ENCODE results near the gene OSBPL9. TPM values are rescaled to one million over a fixed set of nuclear protein-coding genes. Genes with fewer than 3 reads are reported as not detected.
A peak's percentile ranks its signal among the peaks of the same experiment; 100 is the strongest.

The OSBPL9 gene
- total RNA-seq, 1 donor from 2014 or later, result 91.2 TPM

DNA sequence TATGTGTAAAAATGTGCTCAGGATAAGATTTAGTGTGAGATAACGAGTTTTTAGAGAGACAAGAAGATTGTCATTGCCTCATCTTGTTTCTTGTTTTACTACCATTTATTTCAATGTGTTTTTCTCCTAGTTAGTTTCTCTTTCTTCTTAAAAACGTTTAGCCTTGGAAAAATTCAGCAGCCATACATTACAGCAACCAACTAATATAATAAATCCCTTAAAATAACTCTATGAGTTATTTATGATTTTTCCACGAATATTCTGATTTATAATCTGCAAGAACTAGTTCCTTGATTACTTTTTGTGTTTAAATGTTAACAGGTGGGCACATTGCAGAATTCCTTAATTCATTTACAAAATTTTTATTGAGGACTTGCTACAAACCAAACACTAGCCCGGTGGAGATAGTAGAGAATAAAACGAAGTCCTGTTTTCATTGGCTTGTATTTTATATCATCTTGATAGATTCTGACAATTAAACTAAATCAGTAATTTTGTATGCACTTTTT is 118.9 kb downstream of the OSBPL9 start:
- Mint-ChIP-seq H3K36me3 (ENCODE audit: low read depth, unreplicated experiment) (no peaks in the 10 kb centered on the region), H3K4me1 (ENCODE audit: unreplicated experiment) (peaks cover 27% of the 10 kb centered on the region), H3K9me3 (ENCODE audit: unreplicated experiment) (no peaks in the 10 kb centered on the region), H3K27ac (ENCODE audit: unreplicated experiment) (no peak overlapping the region), H3K4me3 (ENCODE audit: unreplicated experiment) (no peak overlapping the region), H3K27me3 (ENCODE audit: unreplicated experiment) (no peaks in the 10 kb centered on the region)
- DNase-seq (ENCODE audit: low spot score), result no peak
- TF ChIP-seq CTCF (IDR thresholded peaks at IDR 0.05; ENCODE audit: unreplicated experiment), result no peak

DNA sequence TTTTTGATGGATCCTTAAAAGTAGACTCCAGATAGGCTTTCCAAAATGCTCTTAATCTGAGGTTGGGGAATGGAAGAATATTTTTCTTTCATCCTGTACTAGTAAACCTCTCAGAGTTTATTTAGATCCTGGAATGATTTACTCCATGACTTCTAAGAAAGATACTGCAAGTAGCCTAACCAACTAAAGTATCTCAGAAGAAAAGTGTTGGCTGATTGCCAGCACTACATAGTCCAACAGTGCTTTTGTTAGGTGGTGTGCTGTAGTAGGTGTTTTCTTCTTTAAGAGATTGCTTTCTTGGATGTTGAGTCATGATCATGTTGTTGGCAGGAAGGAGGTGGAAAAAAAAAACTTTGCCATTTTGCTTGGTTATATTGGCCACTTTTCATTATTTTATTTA is 119.8 kb downstream of the OSBPL9 start:
- H3K9me3 Mint-ChIP-seq (ENCODE audit: unreplicated experiment), result no peaks in the 10 kb centered on the region
- peaks cover 25% of the 10 kb centered on the region for H3K4me1 Mint-ChIP-seq (ENCODE audit: unreplicated experiment)
- no peak overlapping the region for H3K4me3 Mint-ChIP-seq (ENCODE audit: unreplicated experiment)
- no peak overlapping the region for H3K27ac Mint-ChIP-seq (ENCODE audit: unreplicated experiment)
- no peak for TF ChIP-seq CTCF (IDR thresholded peaks at IDR 0.05; ENCODE audit: unreplicated experiment)
- no peak for DNase-seq (ENCODE audit: low spot score)
- H3K36me3 Mint-ChIP-seq (ENCODE audit: low read depth, unreplicated experiment), result no peaks in the 10 kb centered on the region
- peaks cover under 1% of the 10 kb centered on the region for H3K27me3 Mint-ChIP-seq (ENCODE audit: unreplicated experiment)

DNA sequence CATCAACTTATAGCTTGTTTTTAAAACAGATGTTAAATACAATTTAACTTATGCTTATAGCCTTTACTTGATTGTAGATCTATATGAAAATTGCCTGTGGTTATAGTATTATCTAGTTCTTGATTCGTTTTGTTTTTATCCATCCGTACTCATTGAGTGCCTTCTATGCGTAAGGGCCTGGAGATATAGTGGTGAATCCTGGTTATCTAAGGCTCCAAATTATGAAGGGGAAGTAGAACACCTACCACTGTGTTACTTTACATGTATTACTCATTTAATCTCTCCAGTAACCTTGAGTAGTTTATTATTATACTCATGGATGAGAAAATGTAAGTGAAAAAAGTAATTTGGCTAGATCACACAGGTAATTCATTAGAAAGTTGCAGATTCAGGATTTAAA is 121.8 kb downstream of the OSBPL9 start:
- H3K36me3 Mint-ChIP-seq (ENCODE audit: low read depth, unreplicated experiment), result no peaks in the 10 kb centered on the region
- DNase-seq (ENCODE audit: low spot score), result no peak
- no peak for TF ChIP-seq CTCF (IDR thresholded peaks at IDR 0.05; ENCODE audit: unreplicated experiment)
- H3K9me3 Mint-ChIP-seq (ENCODE audit: unreplicated experiment), result no peaks in the 10 kb centered on the region
- no peak overlapping the region for H3K4me3 Mint-ChIP-seq (ENCODE audit: unreplicated experiment)
- peaks cover 21% of the 10 kb centered on the region for H3K4me1 Mint-ChIP-seq (ENCODE audit: unreplicated experiment)
- peaks cover 1% of the 10 kb centered on the region for H3K27me3 Mint-ChIP-seq (ENCODE audit: unreplicated experiment)
- H3K27ac Mint-ChIP-seq (ENCODE audit: unreplicated experiment), result no peak overlapping the region

DNA sequence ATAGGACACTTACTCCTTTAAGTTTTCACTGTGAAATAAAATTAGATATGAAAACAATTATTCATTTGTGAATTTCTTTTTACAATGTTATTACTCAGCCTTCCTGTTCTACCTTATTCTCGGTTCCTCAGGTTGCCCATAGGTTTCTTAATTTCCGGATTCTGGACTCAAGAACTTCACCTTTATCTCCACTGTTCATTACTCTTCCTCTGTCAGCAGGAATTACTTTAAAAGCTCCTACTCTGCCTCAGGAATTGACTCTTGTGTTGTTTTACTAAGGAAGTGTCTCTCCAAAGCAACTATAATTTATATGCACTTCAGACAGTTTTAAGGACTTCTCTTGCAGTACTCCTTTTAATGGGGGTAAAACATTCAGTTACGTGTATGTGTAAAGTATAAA is 123.8 kb downstream of the OSBPL9 start:
- H3K27me3 Mint-ChIP-seq (ENCODE audit: unreplicated experiment), result peaks cover 1% of the 10 kb centered on the region
- no peak overlapping the region for H3K4me3 Mint-ChIP-seq (ENCODE audit: unreplicated experiment)
- no peaks in the 10 kb centered on the region for H3K36me3 Mint-ChIP-seq (ENCODE audit: low read depth, unreplicated experiment)
- H3K9me3 Mint-ChIP-seq (ENCODE audit: unreplicated experiment), result no peaks in the 10 kb centered on the region
- peak overlapping the region; percentile 65 for H3K27ac Mint-ChIP-seq (ENCODE audit: unreplicated experiment)
- TF ChIP-seq CTCF (IDR thresholded peaks at IDR 0.05; ENCODE audit: unreplicated experiment), result no peak
- H3K4me1 Mint-ChIP-seq (ENCODE audit: unreplicated experiment), result peaks cover 5% of the 10 kb centered on the region
- no peak for DNase-seq (ENCODE audit: low spot score)

- no peak for DNase-seq (ENCODE audit: low spot score)
- H3K27me3 Mint-ChIP-seq (ENCODE audit: unreplicated experiment), result peaks cover 1% of the 10 kb centered on the region
- H3K4me3 Mint-ChIP-seq (ENCODE audit: unreplicated experiment), result no peak overlapping the region
- peaks cover 5% of the 10 kb centered on the region for H3K4me1 Mint-ChIP-seq (ENCODE audit: unreplicated experiment)
- no peak for TF ChIP-seq CTCF (IDR thresholded peaks at IDR 0.05; ENCODE audit: unreplicated experiment)
- no peaks in the 10 kb centered on the region for H3K36me3 Mint-ChIP-seq (ENCODE audit: low read depth, unreplicated experiment)
- H3K27ac Mint-ChIP-seq (ENCODE audit: unreplicated experiment), result peak overlapping the region; percentile 65
- no peaks in the 10 kb centered on the region for H3K9me3 Mint-ChIP-seq (ENCODE audit: unreplicated experiment)
Measured at GRCh38 chr1:51741121-51741681, 124.3 kb downstream of the OSBPL9 start.
